GM18498 (cell line): Measurements from ENCODE around the gene NKD2.

Experiments used
- ATAC-seq: cut with Tn5 transposase; IDR thresholded peaks from one replicate; pipeline ENCODE4 v1.9.1; 2021; ENCODE audit warnings: mild to moderate bottlenecking, moderate library complexity; ENCODE audit not compliant: unreplicated experiment

Gene NKD2

GRCh38 chr5:978054-978453, 30.5 kb upstream of the NKD2 start:
- no peak for ATAC-seq

- no peak for ATAC-seq
Observed at GRCh38 chr5:978693-979092, 29.9 kb upstream of the NKD2 start.

- no peak for ATAC-seq
Observed at GRCh38 chr5:979100-979817, 29.3 kb upstream of the NKD2 start.

- no peak for ATAC-seq
Observed at GRCh38 chr5:980001-980588, 28.5 kb upstream of the NKD2 start.

- no peak for ATAC-seq
Observed at GRCh38 chr5:980966-981365, 27.6 kb upstream of the NKD2 start.

- no peak for ATAC-seq
Observed at GRCh38 chr5:981456-981855, 27.1 kb upstream of the NKD2 start.

- ATAC-seq, result no peak
Observed at GRCh38 chr5:982377-983237, 26.0 kb upstream of the NKD2 start.

GRCh38 chr5:983238-983524, 25.4 kb upstream of the NKD2 start:
- ATAC-seq, result no peak

- no peak for ATAC-seq
Observed at GRCh38 chr5:983568-983967, 25.0 kb upstream of the NKD2 start.

- ATAC-seq, result no peak
Observed at GRCh38 chr5:984774-985173, 23.8 kb upstream of the NKD2 start.

- ATAC-seq, result no peak
Observed at GRCh38 chr5:987761-988160, 20.8 kb upstream of the NKD2 start.

- ATAC-seq, result no peak
Observed at GRCh38 chr5:988322-988721, 20.3 kb upstream of the NKD2 start.

- ATAC-seq, result no peak
Observed at GRCh38 chr5:989961-990530, 18.6 kb upstream of the NKD2 start.

- no peak for ATAC-seq
Observed at GRCh38 chr5:991472-992267, 16.9 kb upstream of the NKD2 start.

GRCh38 chr5:994272-994607, 14.4 kb upstream of the NKD2 start:
- ATAC-seq, result no peak

GRCh38 chr5:994821-995220, 13.8 kb upstream of the NKD2 start:
- no peak for ATAC-seq

- ATAC-seq, result no peak
Observed at GRCh38 chr5:995318-995717, 13.3 kb upstream of the NKD2 start.

- ATAC-seq, result no peak
Observed at GRCh38 chr5:997001-997474, 11.6 kb upstream of the NKD2 start.

- no peak for ATAC-seq
Observed at GRCh38 chr5:997711-998110, 10.9 kb upstream of the NKD2 start.

GRCh38 chr5:998246-999031, 10.2 kb upstream of the NKD2 start:
- ATAC-seq, result no peak
